ENCODE results near the gene SRRM2.

Gene SRRM2

DNA sequence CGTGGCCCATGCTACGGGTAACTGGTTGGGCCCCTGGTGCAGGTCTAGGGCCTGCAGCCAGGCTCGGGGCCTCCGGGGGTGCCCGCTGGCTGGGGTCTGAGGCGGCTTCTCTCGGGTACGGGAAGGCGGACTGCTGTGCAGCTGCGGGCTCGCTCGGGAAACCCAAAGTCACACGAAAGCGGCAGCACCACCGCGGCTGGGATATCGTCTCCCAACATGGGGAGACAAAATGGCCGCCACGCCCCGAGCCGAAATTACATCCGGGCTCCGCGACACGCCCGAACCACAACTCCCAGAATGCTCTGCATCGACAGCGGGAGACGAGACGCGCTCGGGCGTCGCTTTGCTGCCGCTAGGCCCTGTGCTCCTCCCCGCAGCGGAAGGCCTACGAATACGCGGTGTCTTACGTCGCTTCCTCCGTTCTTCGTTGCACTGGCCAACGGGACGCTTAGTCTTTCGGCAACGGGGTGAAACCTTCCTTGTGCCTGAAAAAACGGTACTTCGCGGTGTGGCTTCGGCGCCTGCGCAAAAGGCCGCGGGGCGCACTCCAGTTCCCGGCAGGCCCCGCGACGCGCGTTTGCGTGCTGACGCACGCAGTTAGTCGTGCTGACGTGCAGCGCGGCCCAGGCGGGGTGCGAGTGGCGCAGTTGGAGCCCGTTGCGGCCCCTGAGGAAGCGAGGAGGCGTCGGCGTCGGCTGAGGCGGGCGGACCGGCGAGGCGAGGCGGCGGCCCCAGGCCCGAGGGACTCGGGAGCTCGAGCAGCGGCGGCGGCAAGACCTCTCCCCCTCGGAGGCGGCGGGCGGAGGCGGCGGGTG is at the start of gene SRRM2:
SRRM2 (plus strand) TSS at position 604 of the 815 bp plus-strand sequence. CDS start 3,727 bp downstream, outside the sequence.
- DNase-seq (ENCODE audit: low spot score), result peak; percentile 98

DNA sequence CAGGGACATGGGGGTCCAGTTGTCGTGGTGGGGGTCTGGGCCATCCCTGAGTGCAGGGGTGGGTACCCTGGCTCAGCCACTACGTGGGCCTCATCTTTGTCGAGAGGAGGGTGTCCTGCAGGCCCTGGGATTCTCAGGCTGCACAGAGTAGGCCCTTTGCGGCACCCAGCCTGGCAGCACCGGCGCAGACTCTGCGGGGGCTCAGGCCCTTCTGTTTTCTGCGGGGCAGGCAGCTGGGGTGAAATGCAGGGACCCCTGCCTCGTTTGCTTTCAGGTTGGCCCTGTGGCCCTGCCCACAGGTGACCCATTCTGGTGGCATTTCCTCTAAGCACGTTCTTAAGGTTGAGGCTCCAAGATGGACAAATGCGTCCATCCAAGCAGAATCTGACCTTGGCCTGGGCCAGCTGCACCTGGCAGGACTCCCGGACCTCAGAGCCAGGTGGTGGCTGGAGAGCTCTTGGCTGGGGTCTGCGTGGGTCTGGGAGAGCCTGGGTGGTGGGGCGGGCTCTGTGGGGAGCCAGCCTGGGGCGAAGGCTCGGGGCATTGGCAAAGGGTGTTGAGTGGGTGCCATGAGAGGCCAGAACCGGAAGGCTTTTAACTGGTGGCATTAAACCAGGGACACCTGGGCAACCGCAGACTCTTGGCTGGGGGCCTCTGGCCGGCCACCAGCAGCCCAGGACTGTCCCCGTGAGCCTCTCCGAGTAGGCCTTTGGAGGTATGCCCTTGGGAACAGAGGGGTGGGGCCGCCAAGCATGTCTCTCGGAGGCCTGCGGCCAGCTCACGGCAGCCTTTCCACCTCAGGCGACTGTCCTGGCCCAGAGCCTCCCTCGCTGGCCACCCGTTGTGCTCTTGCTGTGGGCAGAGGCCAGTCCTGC is 49.3 kb upstream of the SRRM2 start:
- no peak for DNase-seq (ENCODE audit: low spot score)

DNA sequence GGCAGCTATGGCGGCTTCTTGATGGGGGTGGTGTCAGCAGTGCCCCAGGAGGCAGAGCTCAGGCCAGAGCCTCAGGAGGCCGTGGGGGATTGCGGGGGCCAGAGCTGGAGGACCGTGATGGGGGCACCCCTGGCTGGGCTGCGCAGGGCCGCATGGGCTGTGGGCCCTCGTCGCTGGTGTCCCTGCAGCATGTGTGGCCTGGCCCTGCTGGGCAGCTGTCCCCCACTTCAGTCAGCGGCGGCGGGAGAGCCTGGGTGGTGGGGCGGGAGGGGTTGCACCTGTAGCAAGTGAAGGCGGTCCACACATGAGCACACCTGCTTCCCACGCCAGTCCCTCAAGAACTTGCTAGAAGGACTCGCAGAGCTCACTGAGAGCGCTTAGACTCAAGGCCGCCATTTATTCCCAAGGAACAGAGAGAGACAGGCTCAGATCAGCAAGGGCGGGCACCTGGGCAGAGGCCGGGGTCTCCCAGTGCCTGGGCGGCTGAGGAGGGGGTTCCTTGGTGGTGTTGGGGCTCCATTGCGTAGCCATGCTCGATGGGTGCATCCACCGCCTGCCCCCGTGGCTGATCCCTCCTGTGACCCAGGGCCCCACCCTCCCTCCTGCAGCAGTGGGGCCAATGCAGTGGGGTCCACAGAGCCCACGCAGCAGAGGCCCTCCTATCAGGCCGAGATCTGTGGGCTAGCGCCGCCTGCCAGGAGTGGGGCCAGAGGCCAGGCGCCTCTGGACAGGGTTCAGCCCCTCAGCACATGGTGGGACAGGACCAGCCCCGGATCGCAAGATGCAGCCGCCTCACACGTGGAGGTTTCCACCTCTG is 48.1 kb upstream of the SRRM2 start:
- no peak for DNase-seq (ENCODE audit: low spot score)

DNA sequence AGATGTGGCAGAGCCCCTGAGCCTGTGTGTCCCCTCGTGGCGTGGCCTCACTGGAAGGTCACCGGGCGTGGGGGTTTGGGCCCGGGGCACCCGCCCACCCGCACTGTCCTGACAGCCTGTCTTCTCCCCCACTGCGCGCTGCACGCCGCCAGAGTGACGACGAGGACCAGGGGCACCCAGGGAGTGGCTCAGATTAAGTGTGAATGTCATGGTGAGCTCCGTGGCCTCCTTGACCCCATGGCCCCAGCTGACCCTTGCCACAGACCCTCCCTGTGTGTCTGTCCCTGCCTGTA is 47.5 kb upstream of the SRRM2 start:
- DNase-seq (ENCODE audit: low spot score), result no peak

DNA sequence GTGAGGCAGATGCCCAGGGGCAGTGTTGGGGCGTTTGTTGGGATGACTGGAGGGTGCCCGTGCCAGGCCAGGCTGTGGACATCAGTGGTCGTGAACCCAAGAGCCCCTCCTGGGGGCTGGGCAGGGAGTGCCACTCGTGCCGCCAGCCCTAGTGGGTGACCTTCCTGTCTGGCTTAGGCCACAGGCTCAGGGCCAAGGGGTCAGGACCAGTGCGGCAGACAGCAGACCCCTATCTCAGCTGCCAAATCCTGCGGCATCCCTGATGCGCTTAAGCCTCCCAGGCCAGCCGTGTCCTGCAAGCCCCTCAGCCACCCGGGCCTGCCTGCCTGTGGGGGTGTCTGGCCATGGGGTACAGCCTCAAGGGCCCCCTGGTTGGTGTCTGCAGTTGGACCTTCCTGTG is 47.1 kb upstream of the SRRM2 start:
- DNase-seq (ENCODE audit: low spot score), result no peak

DNA sequence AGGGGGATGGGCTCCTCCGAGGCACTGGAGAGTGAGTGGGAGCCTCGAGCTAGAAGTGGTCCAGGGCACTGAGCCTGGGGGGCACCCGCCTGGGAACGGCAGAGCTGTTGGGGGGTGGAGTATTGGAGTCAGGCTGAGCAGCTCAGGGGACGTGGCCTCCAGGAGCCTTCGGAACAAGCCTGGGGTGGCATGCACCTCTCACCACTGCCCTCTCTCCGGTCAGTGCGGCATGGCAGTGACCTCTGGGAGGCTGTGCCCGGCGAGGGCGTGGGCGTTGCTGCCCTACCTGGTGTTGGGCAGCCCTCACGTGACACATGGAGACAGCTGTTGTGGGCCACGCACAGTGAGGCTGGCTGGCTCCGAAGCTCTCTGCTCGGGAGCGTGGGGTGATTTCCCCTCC is 46.4 kb upstream of the SRRM2 start:
- DNase-seq (ENCODE audit: low spot score), result no peak

DNA sequence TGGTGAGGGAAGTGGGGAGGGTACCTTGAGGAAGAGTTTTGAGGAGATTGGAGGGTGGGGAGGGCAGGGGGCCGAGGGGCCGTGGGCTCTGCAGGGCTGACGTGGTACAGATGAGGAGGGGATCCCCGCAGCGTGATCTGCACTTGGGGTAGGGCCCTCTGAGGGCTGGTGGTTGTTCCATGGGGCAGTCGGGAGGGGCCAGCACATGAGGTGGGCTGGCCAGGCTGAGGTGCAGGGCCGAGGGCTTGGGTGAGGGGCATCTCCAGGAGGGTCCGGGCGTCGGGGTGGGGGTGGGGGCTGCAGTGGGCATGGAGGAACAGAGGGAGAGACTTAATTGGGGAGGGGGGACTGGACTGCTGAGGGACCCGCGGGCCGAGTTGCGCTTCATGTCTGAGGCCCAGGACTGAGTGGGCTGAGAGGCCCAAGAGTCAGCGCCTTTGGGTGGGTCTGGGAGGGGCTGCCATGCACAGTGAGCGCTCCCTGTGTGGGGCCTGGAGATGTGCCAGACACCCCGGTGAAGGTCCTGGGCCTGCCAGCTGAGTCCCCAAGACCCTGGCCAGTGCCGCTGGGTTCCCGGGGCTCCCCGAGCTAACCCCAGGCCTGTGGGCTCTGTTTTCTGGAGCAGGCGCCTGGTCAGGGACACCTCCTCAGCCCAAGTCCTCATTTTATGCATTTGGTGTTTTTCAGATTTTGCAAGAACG is 45.7 kb upstream of the SRRM2 start:
- DNase-seq (ENCODE audit: low spot score), result no peak

DNA sequence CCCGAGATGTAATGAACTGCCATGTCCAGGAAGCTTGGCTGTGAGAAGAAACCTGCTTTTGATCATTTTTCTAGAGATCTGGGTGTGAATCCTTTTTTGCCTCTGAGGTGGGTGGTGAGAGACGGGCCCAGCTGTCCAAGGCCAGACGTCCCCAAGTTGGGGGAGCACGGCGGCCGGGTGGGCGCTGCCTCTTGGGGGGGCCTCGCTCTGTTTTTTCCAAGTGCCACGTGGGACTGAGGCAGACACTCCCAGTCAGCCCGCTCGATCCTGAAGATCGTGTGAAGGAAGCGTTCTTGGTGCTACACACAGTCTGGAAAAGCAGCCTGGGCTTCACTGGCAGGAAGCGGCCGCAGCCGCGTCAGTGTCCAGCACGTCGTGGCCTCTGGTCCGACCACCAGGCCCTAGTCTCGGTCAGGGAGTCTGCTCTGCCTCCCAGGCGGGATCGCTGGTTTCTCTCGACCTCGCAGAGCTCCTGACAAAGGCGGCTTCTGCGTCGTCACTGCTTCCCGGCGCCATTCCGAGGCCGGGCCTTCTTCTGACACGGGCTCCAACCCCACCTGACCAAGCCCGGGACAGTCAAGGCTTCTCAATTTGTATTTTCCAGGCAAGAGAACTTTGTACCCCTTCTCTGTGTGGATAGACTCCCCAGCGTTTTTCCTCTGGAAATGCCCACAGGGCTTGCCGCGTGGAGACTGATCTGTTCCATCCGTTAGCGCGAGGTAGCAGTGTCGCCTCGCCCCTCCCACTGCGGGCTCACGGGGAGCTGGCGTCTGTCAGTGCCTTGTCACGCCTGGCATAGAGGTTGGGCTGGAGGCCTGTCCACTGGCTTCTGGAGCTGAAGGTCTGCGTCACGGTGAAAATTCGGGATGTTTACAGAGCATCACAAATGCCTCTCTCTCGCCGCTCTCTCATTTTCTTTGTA is 44.8 kb upstream of the SRRM2 start:
- no peak for DNase-seq (ENCODE audit: low spot score)

DNA sequence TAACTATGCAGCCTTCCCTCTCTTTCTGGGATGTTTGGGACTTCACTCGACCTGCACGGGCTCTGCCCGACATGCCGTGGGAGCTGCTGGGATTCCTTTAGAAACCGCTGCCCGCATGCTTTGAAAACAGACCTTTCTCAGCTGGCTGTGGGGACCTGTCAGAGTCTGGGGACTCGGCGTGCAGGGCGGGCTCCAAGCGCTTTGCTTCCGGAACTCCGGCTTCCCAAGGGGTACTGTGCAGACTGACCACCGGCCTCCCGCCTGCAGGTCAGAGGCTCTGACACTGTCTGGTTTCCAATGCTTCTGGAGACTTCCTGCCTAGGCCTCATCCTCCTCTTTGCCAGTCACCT is 44.2 kb upstream of the SRRM2 start:
- DNase-seq (ENCODE audit: low spot score), result no peak

DNA sequence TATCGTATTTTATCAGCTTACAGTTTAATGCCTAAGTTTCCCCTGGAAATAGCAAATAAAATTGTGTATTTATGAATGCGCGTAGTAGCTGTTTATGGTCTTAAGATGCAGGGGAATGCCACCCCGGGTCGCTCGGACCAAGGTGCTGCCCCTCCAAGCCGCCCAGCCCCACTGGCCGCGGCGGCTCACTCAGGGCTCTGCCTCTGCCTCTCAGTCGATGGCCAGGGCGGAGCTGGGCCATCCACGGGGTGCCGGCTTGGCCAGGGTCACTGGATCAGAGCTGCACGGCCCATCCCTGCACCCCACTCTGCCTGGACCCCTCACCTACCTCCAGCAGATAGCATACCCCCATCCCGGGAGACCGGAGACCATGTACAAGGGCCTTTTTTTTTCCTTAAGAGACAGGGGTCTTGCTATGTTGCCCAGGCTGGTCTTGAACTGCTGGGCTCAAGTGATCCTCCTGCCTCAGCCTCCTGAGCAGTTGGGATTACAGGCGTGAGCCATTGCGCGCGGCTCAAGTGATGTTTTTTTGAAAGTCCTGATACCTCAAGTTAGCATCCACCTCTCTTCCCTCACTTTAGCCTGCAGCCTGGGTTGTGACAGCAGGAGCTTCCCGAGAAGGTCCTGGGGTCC is 43.4 kb upstream of the SRRM2 start:
- DNase-seq (ENCODE audit: low spot score), result no peak

DNA sequence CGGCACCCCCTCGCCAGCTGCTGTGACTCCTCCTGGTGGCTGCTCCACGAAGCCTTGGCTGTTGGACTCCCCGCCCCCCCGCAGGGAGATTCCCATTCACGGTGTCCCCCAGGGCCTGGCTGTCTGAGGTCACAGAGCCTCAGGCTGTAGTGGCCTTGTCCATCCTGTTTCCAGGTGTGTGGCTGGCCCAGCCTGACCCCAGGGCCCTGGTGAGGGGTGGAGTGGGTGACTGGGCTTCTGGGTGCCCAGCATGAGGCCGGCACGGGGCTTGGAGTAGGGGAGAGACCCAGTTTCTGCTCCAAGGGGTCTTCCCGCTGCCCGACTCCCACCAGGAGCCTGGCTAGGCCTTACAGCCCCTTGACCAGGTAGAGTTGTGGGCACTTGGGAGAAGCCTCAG is 42.9 kb upstream of the SRRM2 start:
- DNase-seq (ENCODE audit: low spot score), result no peak

DNA sequence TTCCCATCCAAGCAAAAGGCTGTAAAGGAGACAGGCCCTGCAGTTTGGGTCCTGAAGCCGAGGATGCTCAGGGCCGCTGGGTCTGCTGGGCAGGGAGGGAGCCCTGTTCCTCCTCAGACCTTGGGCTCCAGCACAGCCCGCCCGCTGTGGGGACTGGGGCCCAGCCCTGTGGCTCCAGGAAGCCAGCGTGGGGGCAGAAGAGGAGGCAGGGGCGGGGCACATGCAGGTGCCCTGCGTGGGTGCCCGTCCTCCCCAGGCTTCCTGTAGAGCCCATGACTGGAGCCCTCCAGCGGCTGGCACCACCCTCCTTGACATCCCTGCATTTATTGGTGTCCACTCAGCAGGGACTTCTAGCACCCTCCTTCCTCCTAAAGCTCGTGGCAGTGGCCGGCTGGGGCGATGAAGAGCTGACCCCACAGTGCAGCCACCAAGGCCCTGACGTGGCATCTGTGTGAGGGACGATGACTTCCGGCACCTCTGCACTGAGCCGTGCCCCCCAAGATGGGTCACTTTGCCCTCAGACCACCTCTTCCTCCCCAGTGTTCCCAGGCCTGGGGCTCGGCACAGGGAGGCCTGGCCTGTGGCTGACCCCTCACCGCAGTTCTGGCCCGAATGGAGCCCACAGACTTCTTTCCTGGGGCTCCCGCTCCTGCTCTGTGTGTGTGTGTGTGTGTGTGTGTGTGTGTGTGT is 42.3 kb upstream of the SRRM2 start:
- DNase-seq (ENCODE audit: low spot score), result no peak

DNA sequence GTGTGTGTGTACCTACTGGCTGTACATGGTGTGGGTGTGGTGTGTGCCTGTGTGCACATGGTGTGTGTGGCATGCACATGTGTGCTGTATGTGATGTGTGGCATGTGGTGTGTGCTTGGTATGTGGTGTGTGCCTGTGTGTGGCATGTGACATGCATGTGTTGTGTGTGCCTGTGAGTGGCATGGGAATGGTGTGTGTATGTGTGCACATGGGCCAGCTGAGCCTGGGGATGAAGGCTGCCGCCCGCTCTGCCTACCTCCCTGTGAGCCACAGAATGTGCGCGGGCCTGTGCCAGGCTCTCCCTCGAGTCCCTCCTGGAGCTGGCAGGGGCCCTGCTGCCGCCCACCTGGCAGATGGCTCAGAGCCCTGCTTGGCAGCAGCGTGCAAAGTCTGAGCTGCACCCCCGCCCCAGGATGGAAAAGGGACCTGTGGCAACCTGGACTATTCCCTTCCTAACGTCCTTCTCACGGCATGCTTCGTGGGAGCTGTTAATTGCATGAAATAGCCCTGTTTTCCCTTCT is 41.7 kb upstream of the SRRM2 start:
- DNase-seq (ENCODE audit: low spot score), result no peak

DNA sequence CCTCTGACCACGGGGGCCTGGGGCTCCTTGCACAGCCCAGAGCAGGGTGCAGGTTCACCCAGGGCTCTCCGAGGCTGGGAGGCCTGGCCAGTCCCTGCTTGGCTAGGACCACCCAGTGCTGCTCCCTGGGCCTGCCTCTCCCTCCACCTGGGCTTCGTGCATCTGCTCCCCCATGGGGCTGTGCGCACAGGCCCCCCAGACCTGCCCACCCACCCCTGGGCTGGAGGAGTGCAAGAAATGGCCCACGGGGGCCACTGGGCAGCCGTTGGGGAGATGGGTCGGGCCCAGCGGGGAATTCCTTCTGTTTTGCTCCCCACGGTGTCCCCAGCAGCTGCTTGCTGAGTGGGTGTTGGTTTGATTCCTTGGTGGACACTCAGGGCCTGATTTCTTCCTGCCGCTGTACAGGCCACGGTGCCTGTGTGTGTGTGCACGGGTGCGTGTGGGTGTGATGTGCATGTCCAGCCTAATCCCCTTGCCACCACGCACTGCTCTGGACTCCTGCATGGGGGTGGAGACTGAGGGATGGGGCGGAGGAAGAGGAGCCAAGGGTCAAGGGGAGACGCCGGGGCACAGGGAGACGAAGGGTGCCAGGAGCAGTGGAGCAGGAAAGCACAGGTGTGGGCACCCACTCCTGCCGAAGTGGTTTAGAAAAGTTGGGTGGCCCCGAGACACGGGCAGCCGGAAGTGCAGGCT is 40.9 kb upstream of the SRRM2 start:
- no peak for DNase-seq (ENCODE audit: low spot score)

DNA sequence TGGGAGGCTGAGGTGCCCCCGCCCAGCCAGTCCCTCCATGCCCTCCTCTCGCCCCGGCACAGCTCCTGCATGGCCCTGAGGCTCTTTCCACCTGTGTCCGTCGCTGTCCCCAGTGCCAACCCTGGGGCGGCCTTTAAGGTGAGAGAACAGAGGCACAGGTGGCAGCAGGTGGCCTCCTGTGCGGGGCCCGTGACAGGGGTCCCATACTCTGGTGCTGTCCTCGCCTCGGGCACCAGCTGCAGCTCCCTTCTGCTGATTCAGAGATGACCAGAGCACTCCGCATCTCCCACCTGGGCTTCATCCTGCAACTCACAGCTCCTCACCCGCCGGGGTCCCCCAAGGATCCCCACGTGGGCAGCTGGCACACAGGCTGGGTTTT is 40.4 kb upstream of the SRRM2 start:
- no peak for DNase-seq (ENCODE audit: low spot score)

DNA sequence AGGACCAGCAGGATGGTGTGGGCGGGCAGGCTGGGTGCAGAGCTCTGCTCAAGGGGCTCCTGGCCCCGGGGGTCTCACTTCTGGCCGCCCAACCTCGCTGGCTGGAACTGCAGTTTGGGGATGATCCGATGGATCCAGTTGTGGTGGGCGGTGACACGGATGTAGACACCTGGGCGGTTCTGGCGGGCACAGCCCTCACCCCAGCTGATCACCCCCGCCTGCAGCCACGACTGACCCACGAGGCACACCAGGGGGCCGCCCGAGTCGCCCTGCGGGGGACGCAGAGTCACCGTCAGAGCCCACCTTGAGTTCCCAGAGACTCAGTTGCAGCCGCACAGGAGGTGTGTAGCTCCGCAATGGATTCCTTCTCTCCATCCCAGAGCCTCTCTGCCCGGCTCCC is 39.9 kb upstream of the SRRM2 start:
- no peak for DNase-seq (ENCODE audit: low spot score)

DNA sequence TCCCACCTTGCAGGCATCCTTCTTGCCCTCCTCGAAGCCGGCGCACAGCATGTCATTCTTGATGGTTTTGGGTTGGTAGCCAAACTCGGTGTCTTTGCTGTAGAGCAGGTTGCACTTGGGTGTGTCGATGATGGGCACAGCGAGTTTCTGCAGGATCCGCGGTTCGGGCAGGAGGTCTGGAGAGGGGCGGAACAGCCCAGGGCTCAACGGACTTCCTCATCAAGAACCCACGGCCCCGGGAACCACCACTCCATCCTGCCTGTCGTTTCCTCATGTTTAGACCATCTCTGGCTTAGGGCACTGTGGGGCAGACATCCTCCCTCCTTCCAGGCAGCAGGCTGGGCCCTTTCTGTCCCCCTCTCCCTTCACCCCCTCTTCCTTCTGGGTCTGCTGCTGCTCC is 38.9 kb upstream of the SRRM2 start:
- no peak for DNase-seq (ENCODE audit: low spot score)

DNA sequence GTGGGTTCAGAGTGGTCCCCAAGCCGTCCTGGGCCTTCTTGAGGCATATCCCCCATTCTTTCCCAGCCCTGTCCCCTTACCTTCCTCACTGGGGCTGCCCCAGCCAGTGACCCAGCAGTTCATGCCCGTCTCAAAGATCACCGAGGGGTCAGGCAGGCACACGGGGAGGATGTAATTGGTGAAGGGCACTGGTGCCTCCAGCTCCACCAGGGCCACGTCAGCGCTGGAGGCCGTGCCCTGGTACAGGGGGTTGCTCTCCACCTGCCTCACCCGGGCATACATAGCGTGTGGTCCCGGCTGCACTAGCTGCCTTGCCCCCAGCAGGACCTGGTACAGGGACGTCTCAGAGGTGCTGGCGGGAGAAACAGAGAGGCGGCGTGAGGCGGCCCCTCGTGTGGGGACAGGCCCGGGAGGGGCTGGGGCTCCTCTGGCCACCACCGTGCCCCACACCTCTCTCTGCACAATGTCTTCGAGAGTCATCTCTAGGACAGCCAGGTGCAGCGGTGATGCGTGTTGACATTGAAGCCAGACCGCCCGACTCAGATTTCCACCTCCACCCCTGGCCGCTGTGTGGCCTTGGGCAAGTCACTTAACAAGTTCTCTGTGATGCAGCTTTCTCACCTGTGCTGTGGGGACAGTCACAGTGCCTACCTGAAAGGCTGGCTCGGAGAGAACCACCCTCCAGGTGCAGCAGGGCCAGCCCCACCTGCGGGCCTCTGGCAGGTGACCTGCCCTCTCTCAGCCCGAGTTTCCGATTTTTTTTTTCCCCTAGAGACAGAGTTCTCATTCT is 38.3 kb upstream of the SRRM2 start:
- DNase-seq (ENCODE audit: low spot score), result no peak

Measured in hematopoietic multipotent progenitor cell treated with erythropoietin and hydrocortisone succinate and interleukin-3 and kit ligand, for 17 days (in vitro differentiated cells).